IMR-90 (cell line): Measurements from ENCODE around the gene PSME2. TPM values are rescaled to one million over a fixed set of nuclear protein-coding genes. Genes with fewer than 3 reads are reported as not detected.

Experiments used
- ATAC-seq: fragments of 200-7000 bp; cut with Tn5 transposase; 2 replicates; pipeline ENCODE4 v1.9.1; 2020; ENCODE audit warnings: low read depth, mild to moderate bottlenecking, moderate library complexity
- BruUV-seq: library from RNA; stranded (reverse); fragments of 400-500 nt; replicated peaks from 2 replicates; lab custom pipeline; 2021; lab: Mats Ljungman, UMichigan
- CTCF ChIA-PET: fragments of 300-600 bp; formaldehyde crosslinking; extraction: SDS; loops from one replicate; lab custom pipeline; 2021; ENCODE audit warnings: antibody characterized with exemption; lab: Yijun Ruan, JAX
- POLR2A ChIA-PET: fragments of 300-600 bp; sonication (Branson Sonifier 250); formaldehyde crosslinking; loops from one replicate; lab custom pipeline; 2022; ENCODE audit warnings: antibody characterized with exemption; ENCODE audit not compliant: unreplicated experiment; lab: Charles Lee
- DNase-seq: peaks from one replicate; pipeline ENCODE4 v3.0.0; 2013
- H2AFZ ChIP-seq: replicated peaks from 2 replicates; pipeline ENCODE3; 2013; ENCODE audit warnings: low read length, mild to moderate bottlenecking; ENCODE audit not compliant: poor library complexity
- H2AK5ac ChIP-seq: 2 replicates; pipeline ENCODE4 v1.6.1; 2013; ENCODE audit warnings: low read depth, low read length, inconsistent platforms
- H2AK9ac ChIP-seq: replicated peaks from 2 replicates; pipeline ENCODE3; 2013; ENCODE audit warnings: mild to moderate bottlenecking, low read depth, low read length, moderate library complexity; ENCODE audit not compliant: poor library complexity
- H2BK120ac ChIP-seq: 2 replicates; pipeline ENCODE4 v1.6.1; 2013; ENCODE audit warnings: low read depth, low read length, inconsistent platforms
- H2BK15ac ChIP-seq: 3 replicates; pipeline ENCODE4 v1.6.1; 2013; ENCODE audit warnings: low read depth, low read length, inconsistent platforms
- H2BK20ac ChIP-seq: 2 replicates; pipeline ENCODE4 v1.6.1; 2013; ENCODE audit warnings: low read depth, mild to moderate bottlenecking, inconsistent platforms, low read length, moderate library complexity
- H2BK5ac ChIP-seq: 2 replicates; pipeline ENCODE4 v1.6.1; 2013; ENCODE audit warnings: mild to moderate bottlenecking, low read depth, low read length, inconsistent platforms; ENCODE audit not compliant: poor library complexity, severe bottlenecking
- H3K14ac ChIP-seq: replicated peaks from 2 replicates; pipeline ENCODE4 v1.6.1; 2013; ENCODE audit warnings: low read depth, low read length, inconsistent platforms
- H3K18ac ChIP-seq: 2 replicates; pipeline ENCODE4 v1.6.1; 2013; ENCODE audit warnings: low read depth, low read length, control low read depth
- H3K23ac ChIP-seq: 2 replicates; pipeline ENCODE4 v1.6.1; 2013; ENCODE audit warnings: low read depth, low read length, inconsistent platforms
- H3K27ac ChIP-seq: 2 replicates; pipeline ENCODE4 v1.5.1; 2013; ENCODE audit warnings: mild to moderate bottlenecking, control low read depth, low read length; ENCODE audit not compliant: insufficient read depth
- H3K27me3 ChIP-seq: 2 replicates; pipeline ENCODE4 v1.6.1; 2013; ENCODE audit warnings: low read length; ENCODE audit not compliant: control insufficient read depth, insufficient read depth
- H3K36me3 ChIP-seq: 2 replicates; pipeline ENCODE4 v1.6.1; 2013; ENCODE audit warnings: low read length, mixed read lengths; ENCODE audit not compliant: control insufficient read depth, insufficient read depth
- H3K4ac ChIP-seq: 2 replicates; pipeline ENCODE4 v1.6.1; 2013; ENCODE audit warnings: low read depth, low read length, inconsistent platforms
- H3K4me1 ChIP-seq: 2 replicates; pipeline ENCODE4 v1.6.1; 2013; ENCODE audit warnings: low read length, mixed read lengths; ENCODE audit not compliant: control insufficient read depth, insufficient read depth
- H3K4me2 ChIP-seq: 2 replicates; pipeline ENCODE4 v1.6.1; 2013; ENCODE audit warnings: low read depth, mild to moderate bottlenecking, control low read depth, low read length, moderate library complexity
- H3K4me3 ChIP-seq: 2 replicates; pipeline ENCODE4 v1.5.1; 2013; ENCODE audit warnings: low read depth, mild to moderate bottlenecking, control low read depth, low read length, moderate library complexity; ENCODE audit not compliant: insufficient read depth
- H3K56ac ChIP-seq: 2 replicates; pipeline ENCODE4 v1.6.1; 2013; ENCODE audit warnings: low read length, inconsistent platforms; ENCODE audit not compliant: insufficient read depth; ENCODE audit errors: extremely low read depth
- H3K79me1 ChIP-seq, 2 experiments: 2 replicates each; pipeline ENCODE4 v1.6.1; 2013; ENCODE audit warnings: low read length in 2 of 2, inconsistent platforms in 1 of 2, low read depth in 1 of 2
- H3K9ac ChIP-seq: 2 replicates; pipeline ENCODE4 v1.6.1; 2013; ENCODE audit warnings: low read depth, low read length, control low read depth
- H3K9me1 ChIP-seq: 2 replicates; pipeline ENCODE4 v1.6.1; 2013; ENCODE audit warnings: low read length, inconsistent platforms; ENCODE audit not compliant: insufficient read depth
- H3K9me3 ChIP-seq: 2 replicates; pipeline ENCODE4 v1.6.1; 2013; ENCODE audit warnings: low read length; ENCODE audit not compliant: control insufficient read depth, insufficient read depth
- H4K20me1 ChIP-seq: 2 replicates; pipeline ENCODE4 v1.6.1; 2013; ENCODE audit warnings: low read length, inconsistent platforms; ENCODE audit not compliant: insufficient read depth
- H4K5ac ChIP-seq: 2 replicates; pipeline ENCODE4 v1.6.1; 2013; ENCODE audit warnings: mild to moderate bottlenecking, low read depth, low read length, control low read depth
- H4K8ac ChIP-seq, 2 experiments: 2 replicates each; pipeline ENCODE4 v1.6.1; 2013; ENCODE audit warnings: low read depth in 2 of 2, low read length in 2 of 2, control low read depth in 1 of 2, inconsistent platforms in 1 of 2
- H4K91ac ChIP-seq: 2 replicates; pipeline ENCODE4 v1.6.1; 2013; ENCODE audit warnings: low read depth, low read length, inconsistent platforms; ENCODE audit not compliant: insufficient read depth
- MXI1 ChIP-seq: IDR thresholded peaks from 2 replicates; pipeline ENCODE4 v1.6.1; 2012; ENCODE audit warnings: low read depth, mild to moderate bottlenecking, low read length, moderate library complexity, borderline replicate concordance
- RCOR1 ChIP-seq: IDR thresholded peaks from 2 replicates; pipeline ENCODE4 v1.6.1; 2012; ENCODE audit warnings: mild to moderate bottlenecking, low read length, improper control_type of control experiment; ENCODE audit not compliant: insufficient replicate concordance
- WGBS, 2 experiments: methylation state at CpG; one replicate each; pipeline versions ENCODE4 v1.1.5 to v1.1.7; 2013; ENCODE audit warnings: missing lambda C conversion rate in 2 of 2; ENCODE audit not compliant: insufficient read length in 1 of 2; ENCODE audit errors: extremely low coverage in 2 of 2; 5-methylcytosine and 5-hydroxymethylcytosine counted together
- dilution Hi-C: fragments of 300-500 bp; cut with HindIII; formaldehyde crosslinking; loops from one replicate; pipeline ENCODE4 v1.14.3; 2018; ENCODE audit warnings: low sequenced_read_pairs; ENCODE audit not compliant: unreplicated experiment
- in situ Hi-C: fragments of 300-500 bp; cut with MboI; formaldehyde crosslinking; loops from 3 replicates; pipeline ENCODE4 v1.14.3; 2019; ENCODE audit warnings: low sequenced_read_pairs, inconsistent platforms, mixed read lengths
- intact Hi-C: fragments of 100-400 bp; cut with micrococcal nuclease; formaldehyde crosslinking; loops from 2 replicates; pipeline ENCODE4 v1.10.0; 2022
- polyA plus RNA-seq, 3 experiments: library from polyadenylated mRNA; depleted of rRNA; stranded (reverse); fragments of >200 nt; gene quantifications; 2 replicates each; pipeline ENCODE4 v1.2.3, GENCODE V29; 2012; ENCODE audit warnings: low replicate concordance in 1 of 3
- total RNA-seq: library from RNA; depleted of rRNA; stranded (reverse); fragments of >200 nt; gene quantifications from 2 replicates; pipeline ENCODE4 v1.2.3, GENCODE V29; 2012
- TF ChIP-seq, protein P1 (sequence below): fragments of 150-350 bp; IDR thresholded peaks from 2 replicates; pipeline ENCODE4 v1.6.1; 2017; ENCODE audit warnings: mild to moderate bottlenecking, antibody characterized with exemption, low read length, low read depth

PSME2 gene
- total and polyA plus RNA-seq, 2 of the 4 experiments (the other 2 are of a cell fraction): 104 to 141 TPM

DNA sequence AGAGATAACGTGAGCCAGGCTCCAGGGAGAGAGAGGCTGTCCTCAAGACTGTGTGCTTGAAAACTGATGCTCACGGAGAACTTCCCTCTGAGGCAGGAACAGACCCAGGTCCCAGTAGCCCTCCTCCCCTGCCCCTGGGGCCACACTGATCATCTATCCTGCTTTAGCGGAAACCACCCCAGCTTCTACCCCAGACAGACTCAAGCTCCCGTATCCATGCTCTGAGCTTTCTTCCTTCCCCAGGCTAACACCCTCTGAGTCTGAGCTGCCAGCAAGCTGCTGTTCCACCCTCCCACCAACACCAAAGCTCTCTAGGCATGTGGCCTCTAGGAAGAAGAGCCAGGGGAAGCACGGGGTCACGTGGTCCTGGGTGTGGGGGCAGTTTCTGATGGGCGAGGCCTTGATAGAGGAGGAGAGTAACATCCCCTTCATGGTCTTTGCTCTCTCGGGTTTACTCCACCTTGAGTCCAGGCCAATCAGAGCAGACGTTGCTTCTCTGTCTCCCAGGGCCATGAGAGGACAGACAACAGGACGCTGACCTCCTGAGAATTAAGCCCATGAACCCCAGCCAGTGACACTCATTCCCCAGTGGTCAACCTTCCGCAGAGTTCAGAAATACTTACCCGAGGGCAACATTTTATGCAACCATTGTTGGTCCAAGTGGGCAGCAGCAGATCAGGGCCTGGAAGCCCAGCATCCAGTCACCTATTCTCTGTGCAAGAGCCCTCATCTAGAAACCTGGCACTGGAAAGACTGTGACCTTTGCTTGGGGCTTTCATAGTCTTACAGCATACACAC, 50.9 kb downstream of the PSME2 start:
- H2BK120ac ChIP-seq: no peak overlapping the region
- ChIA-PET CTCF (interaction anchor here (0.8 to 3.4 kb wide), 4 partner anchors 11 to 59 kb away, joined by 3 to 15 read pairs (median 5); no protein-coding TSS in a partner anchor), POLR2A (no interaction called here)
- no peak overlapping the region for H2BK15ac ChIP-seq
- peak overlapping the region; percentile 46 for H4K91ac ChIP-seq
- peak overlapping the region; percentile 69 for H2BK5ac ChIP-seq
- BruUV-seq: no TSS peak
- H2BK20ac ChIP-seq: no peak overlapping the region
- peak overlapping the region; percentile 91 for H3K23ac ChIP-seq
- DNase-seq (peak; percentile 44), ATAC-seq (peak; percentile 1; the same call in 1 of the 2 replicates)
- peaks cover 16 to 36% of the 10 kb centered on the region in 2 experiments for H3K79me1 ChIP-seq
- peaks cover 13% of the 10 kb centered on the region for H3K9me1 ChIP-seq
- H2AK5ac ChIP-seq: peak overlapping the region; percentile 26
- H3K4me1 ChIP-seq: peaks cover 8% of the 10 kb centered on the region
- H2AK9ac ChIP-seq: peak overlapping the region; percentile 99
- intact Hi-C loops (no loop called here), in situ Hi-C loops (loop anchor here (10.0 kb wide), 1 partner anchor 121 kb away; no protein-coding TSS in a partner anchor), dilution Hi-C loops (no loop called here)
- peak overlapping the region; percentile 20 for H4K5ac ChIP-seq
- WGBS, 2 experiments: 75% methylated on average over 4 of the region's 12 CpGs; no CpG with 5 or more reads in 1 of the 2 experiments
- H4K20me1 ChIP-seq: peaks cover 19% of the 10 kb centered on the region; the same call in 1 of the 2 replicates
- H3K18ac ChIP-seq: peak overlapping the region; percentile 40; the same call in 1 of the 2 replicates
- peak overlapping the region; percentile 79 for H3K4me2 ChIP-seq
- peak overlapping the region; percentile 93 for H3K14ac ChIP-seq
- H3K9ac ChIP-seq: peak overlapping the region; percentile 91
- peaks cover 21% of the 10 kb centered on the region for H3K36me3 ChIP-seq
- H3K4ac ChIP-seq: peak overlapping the region; percentile 87
- no peaks in the 10 kb centered on the region for H3K9me3 ChIP-seq
- H4K8ac ChIP-seq: peak overlapping the region; percentile 36 to 80; a peak in 3 of 4 replicates
- TF ChIP-seq, protein P1, sequence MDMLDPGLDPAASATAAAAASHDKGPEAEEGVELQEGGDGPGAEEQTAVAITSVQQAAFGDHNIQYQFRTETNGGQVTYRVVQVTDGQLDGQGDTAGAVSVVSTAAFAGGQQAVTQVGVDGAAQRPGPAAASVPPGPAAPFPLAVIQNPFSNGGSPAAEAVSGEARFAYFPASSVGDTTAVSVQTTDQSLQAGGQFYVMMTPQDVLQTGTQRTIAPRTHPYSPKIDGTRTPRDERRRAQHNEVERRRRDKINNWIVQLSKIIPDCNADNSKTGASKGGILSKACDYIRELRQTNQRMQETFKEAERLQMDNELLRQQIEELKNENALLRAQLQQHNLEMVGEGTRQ: peak; percentile 85
- TF ChIP-seq RCOR1 (no peak), MXI1 (0 out of 2 replicates have a peak, but pooled peaks have one; percentile 28)
- peak overlapping the region; percentile 72 for H3K4me3 ChIP-seq
- H3K27ac ChIP-seq: peak overlapping the region; percentile 73
- no peaks in the 10 kb centered on the region for H3K27me3 ChIP-seq
- H2AFZ ChIP-seq: peak overlapping the region; percentile 98
- peak overlapping the region; percentile 69; the same call in 1 of the 2 replicates for H3K56ac ChIP-seq
